ENCODE measurements around the gene MLLT6.

MLLT6 gene

GRCh38 chr17:38704606-38705522 lies at the start of gene MLLT6:
Gene MLLT6 (plus strand): TSS chr17:38705273. CDS start chr17:38705633, 360 bp downstream.
- DNase-seq (ENCODE audit: low spot score in 2 of 2), result peak; percentile 78 to 86
- Histone ChIP-seq H3K9me3 (no peaks in the 10 kb centered on the region), H3K4me3 (peak within 1 kb of the TSS; percentile 81), H3K36me3 (replicated peaks) (peaks cover 12% of the 10 kb centered on the region), H3K4me1 (peaks cover 3% of the 10 kb centered on the region), H3K27me3 (ENCODE audit: low read depth) (no peaks in the 10 kb centered on the region)
- in situ Hi-C loops (cut with MboI; ENCODE audit: low sequenced_read_pairs), result no loop called here

DNA sequence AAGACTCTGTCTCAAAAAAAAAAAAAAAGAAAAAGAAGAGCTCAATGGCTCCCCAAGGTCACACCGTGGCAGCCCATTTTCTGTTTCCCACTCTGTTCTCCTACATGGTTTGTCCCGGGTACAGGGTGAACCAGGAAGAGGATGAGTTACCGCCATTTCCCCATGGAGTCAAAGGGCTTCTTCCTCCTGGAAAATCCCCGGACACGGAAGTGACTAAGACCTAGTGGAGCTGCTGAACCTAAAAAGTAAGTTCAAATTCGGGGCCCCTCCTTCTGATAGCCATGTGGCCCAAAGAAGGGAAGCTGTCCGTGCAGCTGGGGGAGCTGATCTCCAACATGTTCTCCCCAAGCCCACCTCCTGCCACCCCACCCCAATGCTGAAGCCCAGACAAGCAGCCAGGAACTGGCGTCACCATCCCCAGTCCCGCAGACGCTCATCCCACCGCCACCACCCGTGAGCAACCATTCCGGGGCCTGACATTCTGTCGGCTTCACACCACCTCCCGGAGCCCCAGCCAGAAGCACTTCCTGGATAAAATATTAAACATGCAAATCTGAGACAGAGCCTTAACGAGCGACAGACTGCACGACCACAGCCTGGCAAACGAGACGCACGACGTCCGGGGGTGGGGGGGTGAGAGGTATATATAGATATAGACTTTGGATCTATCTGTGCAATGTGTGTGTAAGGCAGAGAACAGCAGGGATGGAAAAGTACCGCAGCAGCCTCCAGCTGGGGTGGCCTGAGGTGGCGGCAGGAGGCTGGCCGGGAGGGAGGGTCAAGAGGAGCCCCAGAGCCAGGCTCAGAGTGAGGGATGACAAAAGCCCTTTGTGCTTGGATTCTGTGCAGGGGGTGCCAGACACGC lies 47.9 kb upstream of the MLLT6 start:
- H3K4me1 ChIP-seq, result no peaks in the 10 kb centered on the region
- in situ Hi-C loops (cut with MboI; ENCODE audit: low sequenced_read_pairs), result no loop called here

DNA sequence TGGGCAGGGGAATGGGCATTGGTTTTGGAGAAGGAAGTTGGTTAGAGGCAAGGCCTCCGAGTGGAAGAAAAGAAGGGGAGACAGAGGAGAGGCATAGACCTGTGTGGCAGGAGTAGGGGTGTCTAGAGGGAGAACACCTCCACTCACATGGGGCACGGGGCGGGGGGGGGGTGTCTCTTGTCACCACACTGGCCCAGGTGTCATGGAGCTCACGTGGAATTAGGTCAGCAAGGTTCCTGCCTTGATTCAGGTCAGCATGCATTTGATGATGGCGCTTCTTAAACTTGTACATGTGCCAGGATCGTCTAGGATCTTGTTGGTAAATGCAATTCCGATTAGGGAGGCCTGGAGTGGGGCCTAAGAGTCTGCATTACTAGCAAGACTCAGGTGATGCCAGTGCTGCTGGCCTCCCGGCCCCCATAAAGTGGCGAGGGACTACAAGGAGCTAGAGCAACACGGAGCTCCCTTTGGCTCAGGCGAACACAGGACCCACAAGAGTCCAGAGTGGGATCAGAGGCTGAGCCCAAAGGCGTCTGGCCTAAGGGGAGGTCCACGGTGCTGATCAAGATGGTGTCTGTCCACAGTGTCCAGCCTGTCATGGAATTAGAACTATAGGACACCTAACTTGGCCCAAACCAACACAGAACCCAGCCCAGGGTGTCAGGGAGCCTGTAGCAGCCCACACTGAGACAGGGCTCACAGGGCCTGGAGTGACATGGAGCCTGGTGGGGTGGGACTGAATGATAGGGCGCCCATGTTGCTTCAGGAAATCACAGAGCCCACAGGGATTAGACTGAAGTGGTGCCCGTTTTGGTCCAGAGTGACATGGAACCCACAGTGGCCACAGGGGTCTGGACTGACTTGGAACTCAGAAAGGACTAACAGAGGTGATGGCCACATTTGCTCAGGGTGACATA lies 47.0 kb upstream of the MLLT6 start:
- no peaks in the 10 kb centered on the region for H3K4me1 ChIP-seq
- no peaks in the 10 kb centered on the region for H3K27me3 ChIP-seq (ENCODE audit: low read depth)
- no peaks in the 10 kb centered on the region for H3K9me3 ChIP-seq
- DNase-seq (ENCODE audit: low spot score in 2 of 2), result no peak
- in situ Hi-C loops (cut with MboI; ENCODE audit: low sequenced_read_pairs), result no loop called here
- no peaks in the 10 kb centered on the region for H3K36me3 ChIP-seq (replicated peaks)
- no peak overlapping the region for H3K4me3 ChIP-seq

More for the DNA sequence above, 47.9 kb upstream of the MLLT6 start:
- H3K9me3 ChIP-seq, result no peaks in the 10 kb centered on the region
- no peak overlapping the region for H3K4me3 ChIP-seq
- no peaks in the 10 kb centered on the region for H3K36me3 ChIP-seq (replicated peaks)
- DNase-seq (ENCODE audit: low spot score in 2 of 2), result no peak
- no peaks in the 10 kb centered on the region for H3K27me3 ChIP-seq (ENCODE audit: low read depth)

DNA sequence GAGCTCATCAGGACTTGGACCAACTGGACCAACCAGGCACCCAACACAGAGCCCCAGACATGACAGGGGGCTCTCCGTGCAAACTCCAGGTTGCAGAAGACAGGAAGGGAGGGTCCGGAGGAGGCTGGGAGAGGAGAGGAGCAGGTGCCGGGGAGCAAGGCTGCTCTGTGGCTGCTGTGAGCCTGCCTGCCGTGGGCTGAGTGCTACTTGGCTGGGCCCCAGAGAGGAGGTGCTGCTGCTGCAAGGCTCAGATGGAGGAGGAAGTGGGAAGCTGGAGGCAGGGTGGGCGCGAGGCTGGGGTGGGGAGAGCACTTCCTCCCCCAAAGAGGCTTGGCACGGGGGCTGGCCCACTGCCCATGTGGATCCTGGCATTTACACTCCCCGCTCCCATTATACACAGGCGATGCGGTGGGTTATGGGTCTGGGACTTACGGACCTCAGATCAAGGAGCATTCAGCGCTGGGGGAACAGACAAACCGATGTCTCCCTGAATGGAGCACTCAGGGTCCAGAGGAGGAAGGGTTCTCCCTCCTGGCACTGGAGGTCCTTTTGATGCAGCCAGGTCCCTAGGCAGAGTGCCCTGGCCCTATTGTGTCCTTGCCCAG lies 46.2 kb upstream of the MLLT6 start:
- Histone ChIP-seq H3K27me3 (ENCODE audit: low read depth) (no peaks in the 10 kb centered on the region), H3K36me3 (replicated peaks) (no peaks in the 10 kb centered on the region), H3K4me3 (no peak overlapping the region), H3K9me3 (no peaks in the 10 kb centered on the region), H3K4me1 (no peaks in the 10 kb centered on the region)
- no peak for DNase-seq (ENCODE audit: low spot score in 2 of 2)
- in situ Hi-C loops (cut with MboI; ENCODE audit: low sequenced_read_pairs), result no loop called here

DNA sequence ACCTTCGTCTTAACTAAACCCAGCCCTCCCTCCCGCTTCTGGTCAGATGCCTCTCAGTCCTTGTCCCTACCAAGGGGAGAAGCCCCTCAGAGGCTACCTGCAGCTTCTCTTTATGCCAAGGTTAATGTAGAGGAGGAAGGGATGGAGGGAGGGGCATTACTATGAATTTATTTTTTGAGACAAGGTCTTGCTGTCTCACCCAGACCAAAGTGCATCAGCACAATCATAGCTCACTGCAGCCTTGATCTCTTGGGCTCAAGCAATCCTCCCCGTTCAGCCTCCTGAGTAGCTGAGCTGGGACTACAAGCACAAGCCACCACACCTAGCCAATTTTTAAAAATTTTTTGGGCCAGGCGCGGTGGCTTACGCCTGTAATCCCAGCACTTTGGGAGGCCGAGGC lies 45.7 kb upstream of the MLLT6 start:
- H3K4me1 ChIP-seq, result no peaks in the 10 kb centered on the region
- in situ Hi-C loops (cut with MboI; ENCODE audit: low sequenced_read_pairs), result no loop called here
- H3K4me3 ChIP-seq, result no peak overlapping the region
- no peak for DNase-seq (ENCODE audit: low spot score in 2 of 2)
- H3K9me3 ChIP-seq, result no peaks in the 10 kb centered on the region
- no peaks in the 10 kb centered on the region for H3K27me3 ChIP-seq (ENCODE audit: low read depth)
- no peaks in the 10 kb centered on the region for H3K36me3 ChIP-seq (replicated peaks)

DNA sequence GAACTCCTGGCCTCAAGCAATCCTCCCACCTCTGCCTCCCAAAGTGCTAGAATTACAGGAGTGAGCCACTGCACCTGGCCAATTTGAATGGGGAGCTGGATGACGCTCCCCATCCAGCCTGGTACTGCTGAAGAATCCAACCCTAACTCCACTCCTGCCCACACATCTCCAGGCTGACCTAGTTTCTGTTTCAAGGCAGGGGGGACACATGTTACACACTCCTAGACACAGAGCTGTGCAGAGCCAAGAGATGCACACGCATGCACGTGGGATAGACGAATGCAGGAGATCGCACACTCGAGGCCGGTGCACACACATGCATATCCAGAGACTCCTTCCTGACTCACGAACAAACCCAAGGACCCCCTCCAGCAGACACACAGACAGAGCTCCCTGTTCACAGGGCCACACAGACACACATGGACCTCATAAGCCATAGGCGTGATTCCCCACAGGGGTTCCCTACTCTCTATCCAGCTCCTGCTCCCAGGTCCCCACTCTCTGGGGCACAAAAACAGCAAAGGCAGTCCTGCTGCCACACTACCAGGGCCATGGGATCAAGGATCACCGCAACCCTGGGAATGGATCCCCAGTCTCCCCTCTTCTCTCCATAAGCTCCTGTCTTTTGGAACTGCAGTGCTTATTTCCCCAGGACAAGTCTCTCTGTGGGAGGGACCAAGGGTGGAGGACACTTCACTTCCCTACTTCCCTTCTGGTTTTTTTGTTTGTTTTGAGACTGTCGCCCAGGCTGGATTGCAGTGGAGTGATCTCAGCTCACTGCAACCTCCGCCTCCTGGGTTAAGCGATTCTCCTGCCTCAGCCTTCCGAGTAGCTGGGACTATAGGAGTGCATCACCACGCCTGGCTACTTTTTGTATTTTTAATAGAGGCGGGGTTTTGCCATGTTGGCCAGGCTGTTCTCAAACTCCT lies 44.7 kb upstream of the MLLT6 start:
- in situ Hi-C loops (cut with MboI; ENCODE audit: low sequenced_read_pairs), result loop anchor here (10.0 kb wide), 1 partner anchor 236 kb away; the partner anchor contains the start of gene ARHGAP23
- H3K9me3 ChIP-seq, result no peaks in the 10 kb centered on the region
- no peaks in the 10 kb centered on the region for H3K36me3 ChIP-seq (replicated peaks)
- H3K4me1 ChIP-seq, result no peaks in the 10 kb centered on the region
- DNase-seq (ENCODE audit: low spot score in 2 of 2), result no peak
- no peaks in the 10 kb centered on the region for H3K27me3 ChIP-seq (ENCODE audit: low read depth)
- no peak overlapping the region for H3K4me3 ChIP-seq

GRCh38 chr17:38663125-38663751 lies 41.8 kb upstream of the MLLT6 start:
- no peaks in the 10 kb centered on the region for H3K36me3 ChIP-seq (replicated peaks)
- in situ Hi-C loops (cut with MboI; ENCODE audit: low sequenced_read_pairs), result loop anchor here (10.0 kb wide), 1 partner anchor 238 kb away; the partner anchor contains the start of gene ARHGAP23
- DNase-seq (ENCODE audit: low spot score in 2 of 2), result peak; percentile 75 to 90
- H3K9me3 ChIP-seq, result no peaks in the 10 kb centered on the region
- no peak overlapping the region for H3K4me3 ChIP-seq
- H3K27me3 ChIP-seq (ENCODE audit: low read depth), result no peaks in the 10 kb centered on the region
- no peaks in the 10 kb centered on the region for H3K4me1 ChIP-seq

DNA sequence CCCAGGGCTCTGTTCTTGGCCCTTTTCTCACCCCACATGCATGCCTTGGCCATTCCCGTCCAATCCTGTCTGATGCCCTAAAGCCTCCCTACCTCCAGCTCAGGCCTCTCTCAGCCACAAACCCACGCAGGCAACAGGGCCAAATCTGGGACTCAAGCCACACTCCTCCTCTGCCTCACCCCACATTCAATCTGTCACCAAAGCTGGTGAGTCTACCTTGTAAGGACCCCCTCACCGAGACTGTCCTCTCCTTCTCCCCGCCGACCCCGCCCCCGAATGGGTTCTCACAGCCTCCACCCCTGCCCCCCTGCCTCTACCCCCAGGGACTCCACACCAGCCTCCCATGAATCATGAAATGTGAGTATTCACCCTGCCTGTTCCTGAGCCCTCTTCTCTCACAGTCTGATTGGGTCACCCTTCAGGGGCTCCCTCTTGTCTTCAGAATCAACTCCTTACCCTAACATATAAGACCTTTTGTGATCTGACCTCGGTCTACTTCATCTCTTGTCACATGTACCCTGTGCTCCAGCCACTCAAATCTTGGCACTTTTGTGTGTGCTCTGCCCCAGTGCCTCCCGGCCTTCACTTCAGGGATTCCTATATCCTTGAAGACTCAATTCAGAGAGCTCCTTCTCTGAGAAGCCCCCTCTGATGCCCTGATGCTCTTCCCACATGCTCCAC lies 41.0 kb upstream of the MLLT6 start:
- no peaks in the 10 kb centered on the region for H3K4me1 ChIP-seq
- no peaks in the 10 kb centered on the region for H3K36me3 ChIP-seq (replicated peaks)
- in situ Hi-C loops (cut with MboI; ENCODE audit: low sequenced_read_pairs), result loop anchor here (10.0 kb wide), 1 partner anchor 239 kb away; the partner anchor contains the start of gene ARHGAP23
- no peaks in the 10 kb centered on the region for H3K27me3 ChIP-seq (ENCODE audit: low read depth)
- no peaks in the 10 kb centered on the region for H3K9me3 ChIP-seq
- no peak for DNase-seq (ENCODE audit: low spot score in 2 of 2)
- no peak overlapping the region for H3K4me3 ChIP-seq

DNA sequence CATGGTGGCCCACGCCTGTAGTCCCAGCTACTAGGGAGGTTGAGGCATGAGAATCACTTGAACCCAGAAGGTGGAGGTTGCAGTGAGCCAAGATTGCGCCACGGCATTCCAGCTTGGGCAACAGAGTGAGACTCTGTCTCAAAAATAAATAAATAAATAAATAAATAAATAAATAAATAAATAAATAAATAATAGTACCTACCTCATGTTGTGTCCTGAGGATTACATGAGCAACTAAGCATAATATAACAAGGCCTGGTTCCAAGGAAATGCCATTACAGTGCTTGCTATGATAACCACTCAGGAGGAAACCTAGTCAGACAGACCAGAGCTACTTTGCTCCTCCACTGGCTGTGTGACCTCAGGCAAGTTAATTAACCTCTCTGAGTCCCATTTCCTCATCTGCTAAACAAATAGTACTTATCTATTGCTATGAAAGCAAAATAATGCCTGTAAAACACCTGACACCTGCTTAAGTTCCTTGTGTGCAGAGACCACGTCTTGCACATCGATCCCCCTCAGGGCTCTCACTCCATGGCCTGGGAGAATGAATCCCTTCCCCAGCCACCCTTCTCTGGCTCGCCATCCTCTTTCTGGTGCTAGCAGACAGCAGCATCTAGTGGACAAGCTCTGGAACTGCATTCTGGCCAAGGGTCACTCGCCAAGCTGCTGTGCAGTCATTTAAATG lies 37.8 kb upstream of the MLLT6 start:
- Histone ChIP-seq H3K27me3 (ENCODE audit: low read depth) (0 out of 2 replicates have a peak, but pooled peaks cover 3% of the 10 kb centered on the region), H3K9me3 (no peaks in the 10 kb centered on the region), H3K36me3 (replicated peaks) (no peaks in the 10 kb centered on the region), H3K4me1 (peaks cover 6% of the 10 kb centered on the region; the same call in 1 of the 2 replicates), H3K4me3 (no peak overlapping the region)
- in situ Hi-C loops (cut with MboI; ENCODE audit: low sequenced_read_pairs), result loop anchor here (5.0 to 10.0 kb wide), 3 partner anchors 115 to 242 kb away; partner anchors contain the start of gene ARHGAP23
- DNase-seq (ENCODE audit: low spot score in 2 of 2), result peak; percentile 75 to 85

- Histone ChIP-seq H3K27me3 (ENCODE audit: low read depth) (0 out of 2 replicates have a peak, but pooled peaks cover 3% of the 10 kb centered on the region), H3K4me1 (peaks cover 7% of the 10 kb centered on the region; the same call in 1 of the 2 replicates), H3K36me3 (replicated peaks) (no peaks in the 10 kb centered on the region), H3K4me3 (no peak overlapping the region), H3K9me3 (no peaks in the 10 kb centered on the region)
- in situ Hi-C loops (cut with MboI; ENCODE audit: low sequenced_read_pairs), result loop anchor here (5.0 to 10.0 kb wide), 3 partner anchors 115 to 243 kb away; partner anchors contain the start of gene ARHGAP23
- DNase-seq (ENCODE audit: low spot score in 2 of 2), result no peak
Observed at GRCh38 chr17:38667787-38668122, 37.3 kb upstream of the MLLT6 start.

Measured in HAP-1 (cell line).